ENCODE measurements around the gene ADK. TPM values are rescaled to one million over a fixed set of nuclear protein-coding genes. Genes with fewer than 3 reads are reported as not detected.

Gene ADK
- total and polyA plus RNA-seq, 8 donors = 44.8 to 68.6 (median 57.5) TPM

DNA sequence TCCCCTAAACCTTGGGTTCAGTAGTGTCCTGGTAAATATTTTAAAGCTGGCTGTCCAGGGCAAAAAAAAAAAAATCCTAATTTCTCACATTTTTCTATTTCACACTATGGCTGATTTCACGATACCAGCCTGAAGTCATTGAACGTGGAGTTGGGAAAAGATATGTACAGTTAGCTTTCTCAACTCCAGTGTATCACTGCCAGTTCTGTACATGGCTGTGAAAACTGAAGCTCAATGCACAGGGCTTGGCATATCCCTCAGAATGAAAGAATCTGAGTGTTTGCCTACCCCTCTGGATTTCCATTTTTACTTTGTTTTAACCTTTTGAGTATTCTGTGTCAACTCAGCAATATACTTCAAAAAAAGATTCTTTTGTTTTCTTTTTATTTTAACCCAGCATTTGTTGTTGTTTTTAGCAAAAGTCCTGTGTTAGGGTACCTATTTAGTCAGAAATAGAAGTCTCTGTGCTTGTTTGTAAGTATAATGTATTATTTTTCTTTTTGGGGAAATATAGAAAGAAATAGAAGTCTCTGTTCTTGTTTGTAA, 274.5 kb downstream of the ADK start:
- H3K36me3 ChIP-seq = no peaks in the 10 kb centered on the region
- no peaks in the 10 kb centered on the region for H3K4me1 ChIP-seq
- H3K27me3 ChIP-seq = no peaks in the 10 kb centered on the region
- no peaks in the 10 kb centered on the region for H3K9me3 ChIP-seq
- no peak overlapping the region for H3K4me3 ChIP-seq
- TF ChIP-seq, protein P1, sequence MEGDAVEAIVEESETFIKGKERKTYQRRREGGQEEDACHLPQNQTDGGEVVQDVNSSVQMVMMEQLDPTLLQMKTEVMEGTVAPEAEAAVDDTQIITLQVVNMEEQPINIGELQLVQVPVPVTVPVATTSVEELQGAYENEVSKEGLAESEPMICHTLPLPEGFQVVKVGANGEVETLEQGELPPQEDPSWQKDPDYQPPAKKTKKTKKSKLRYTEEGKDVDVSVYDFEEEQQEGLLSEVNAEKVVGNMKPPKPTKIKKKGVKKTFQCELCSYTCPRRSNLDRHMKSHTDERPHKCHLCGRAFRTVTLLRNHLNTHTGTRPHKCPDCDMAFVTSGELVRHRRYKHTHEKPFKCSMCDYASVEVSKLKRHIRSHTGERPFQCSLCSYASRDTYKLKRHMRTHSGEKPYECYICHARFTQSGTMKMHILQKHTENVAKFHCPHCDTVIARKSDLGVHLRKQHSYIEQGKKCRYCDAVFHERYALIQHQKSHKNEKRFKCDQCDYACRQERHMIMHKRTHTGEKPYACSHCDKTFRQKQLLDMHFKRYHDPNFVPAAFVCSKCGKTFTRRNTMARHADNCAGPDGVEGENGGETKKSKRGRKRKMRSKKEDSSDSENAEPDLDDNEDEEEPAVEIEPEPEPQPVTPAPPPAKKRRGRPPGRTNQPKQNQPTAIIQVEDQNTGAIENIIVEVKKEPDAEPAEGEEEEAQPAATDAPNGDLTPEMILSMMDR (IDR thresholded peaks at IDR 0.05) = no peak
- ATAC-seq (no peak), DNase-seq (no peak)
- intact Hi-C loops (cut with DNase I) = no loop called here
- no peak overlapping the region for H3K27ac ChIP-seq

DNA sequence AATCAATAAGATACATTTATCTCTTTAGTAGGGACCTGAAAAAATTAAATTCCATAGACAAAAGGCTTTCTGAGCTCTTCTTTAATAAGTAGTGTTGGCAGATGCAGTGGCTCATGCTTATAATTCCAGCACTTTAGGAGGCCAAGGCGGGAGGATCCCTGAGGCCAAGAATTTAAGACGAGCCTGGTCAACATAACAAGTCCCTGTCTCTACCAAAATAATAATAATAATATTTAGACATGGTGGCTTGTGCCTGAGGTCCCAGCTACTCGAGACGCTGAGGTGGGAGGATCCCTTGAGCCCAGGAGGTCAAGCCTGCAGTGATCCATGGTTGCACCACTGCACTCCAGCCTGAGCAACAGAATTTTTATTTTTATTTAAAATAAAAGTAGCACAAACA, 280.8 kb downstream of the ADK start:
- Histone ChIP-seq H3K4me1 (no peaks in the 10 kb centered on the region), H3K36me3 (no peaks in the 10 kb centered on the region), H3K9me3 (no peaks in the 10 kb centered on the region)

DNA sequence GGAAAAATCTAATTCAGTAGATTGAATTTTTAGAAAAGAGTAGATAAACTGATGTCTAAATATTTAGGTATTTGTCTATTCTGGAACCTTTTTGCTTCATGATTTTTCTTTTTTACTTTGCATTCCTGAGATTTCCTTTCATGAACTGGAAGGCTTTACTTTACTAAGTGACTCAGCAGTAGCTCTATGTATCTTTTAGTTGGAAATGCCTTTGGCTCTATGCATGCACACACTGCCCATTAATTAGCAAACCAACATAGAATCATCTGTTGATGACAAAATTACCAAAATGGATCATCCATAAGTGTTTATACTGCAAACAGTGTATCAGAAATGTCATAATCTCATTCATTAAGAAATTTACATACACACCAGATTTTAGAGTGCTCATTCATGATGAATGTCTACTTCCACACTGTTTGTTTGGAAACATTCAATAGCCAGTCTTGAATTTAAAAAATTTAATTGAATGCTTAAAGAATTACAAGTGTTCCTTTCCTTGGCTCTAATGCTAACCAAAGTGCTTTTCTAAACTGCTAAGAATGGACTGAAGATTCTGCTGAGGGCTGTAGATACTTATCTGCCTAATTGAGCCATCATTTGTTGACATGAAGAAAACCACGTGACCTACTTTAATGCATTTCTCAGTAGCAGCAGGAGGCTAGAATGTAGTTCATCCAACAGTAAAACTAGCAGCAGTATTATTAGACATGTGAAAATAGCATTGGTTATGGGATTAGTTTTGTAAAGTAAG, 282.0 kb downstream of the ADK start:
- Histone ChIP-seq H3K27ac (no peak overlapping the region), H3K9me3 (no peaks in the 10 kb centered on the region), H3K36me3 (no peaks in the 10 kb centered on the region), H3K27me3 (no peaks in the 10 kb centered on the region), H3K4me3 (no peak overlapping the region), H3K4me1 (no peaks in the 10 kb centered on the region)
- ATAC-seq (peak; percentile 64), DNase-seq (no peak)
- TF ChIP-seq, protein P1 (IDR thresholded peaks at IDR 0.05) = no peak
- intact Hi-C loops (cut with DNase I) = no loop called here

More for the DNA sequence above, 280.8 kb downstream of the ADK start:
- TF ChIP-seq, protein P1 (IDR thresholded peaks at IDR 0.05) = no peak
- intact Hi-C loops (cut with DNase I) = no loop called here
- DNase-seq (no peak), ATAC-seq (no peak)
- H3K27me3 ChIP-seq = no peaks in the 10 kb centered on the region
- H3K4me3 ChIP-seq = no peak overlapping the region
- H3K27ac ChIP-seq = no peak overlapping the region

DNA sequence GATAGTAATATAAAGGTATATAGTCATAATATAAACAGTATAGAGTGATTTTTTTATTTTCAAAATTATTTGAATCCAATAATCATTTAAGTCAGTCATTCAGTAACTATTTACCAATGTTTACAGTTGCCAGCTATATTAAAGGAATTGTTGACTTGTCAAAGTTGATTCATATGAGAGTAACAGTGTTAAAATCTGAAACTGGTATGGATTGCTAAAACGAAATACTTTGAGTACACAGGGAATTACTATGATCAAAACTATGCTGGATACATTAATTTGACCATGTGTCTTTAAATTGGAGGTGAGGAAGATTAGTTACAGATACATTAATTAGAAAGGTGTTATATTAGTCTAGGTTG, 282.6 kb downstream of the ADK start:
- no peaks in the 10 kb centered on the region for H3K9me3 ChIP-seq
- intact Hi-C loops (cut with DNase I) = no loop called here
- DNase-seq = no peak
- no peaks in the 10 kb centered on the region for H3K27me3 ChIP-seq
- H3K4me1 ChIP-seq = no peaks in the 10 kb centered on the region
- H3K27ac ChIP-seq = no peak overlapping the region
- no peak overlapping the region for H3K4me3 ChIP-seq
- H3K36me3 ChIP-seq = no peaks in the 10 kb centered on the region
- no peak for ATAC-seq
- TF ChIP-seq, protein P1 (IDR thresholded peaks at IDR 0.05) = no peak

DNA sequence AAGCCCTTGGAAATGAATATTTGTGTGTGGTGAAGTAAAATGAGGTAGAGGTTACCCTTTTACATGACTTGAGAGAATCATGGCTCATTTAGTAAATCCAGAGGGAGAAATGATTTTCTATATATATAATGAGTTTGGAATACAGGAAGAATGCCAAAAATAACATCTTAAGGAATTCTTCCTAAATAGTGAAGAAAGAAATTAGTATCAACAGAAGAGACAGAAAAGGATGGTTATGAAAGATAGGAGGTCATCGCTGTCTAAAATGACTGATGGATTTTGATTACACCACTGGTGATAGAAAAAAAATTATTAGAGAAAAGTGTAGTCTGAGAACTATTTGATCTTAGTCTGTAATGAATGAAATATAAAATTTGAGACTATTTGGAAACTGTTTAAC, 283.0 kb downstream of the ADK start:
- peaks cover 0 to 2% of the 10 kb centered on the region in 2 donors for H3K4me1 ChIP-seq
- intact Hi-C loops (cut with DNase I) = no loop called here
- H3K4me3 ChIP-seq = no peak overlapping the region
- no peaks in the 10 kb centered on the region for H3K36me3 ChIP-seq
- no peaks in the 10 kb centered on the region for H3K27me3 ChIP-seq
- ATAC-seq = no peak
- no peak overlapping the region for H3K27ac ChIP-seq
- TF ChIP-seq, protein P1 (IDR thresholded peaks at IDR 0.05) = no peak
- no peak for DNase-seq
- no peaks in the 10 kb centered on the region for H3K9me3 ChIP-seq
